Measurements from ENCODE around the gene DENND6B. TPM values are rescaled to one million over a fixed set of nuclear protein-coding genes. Genes with fewer than 3 reads are reported as not detected.
"Not testable (repeated sequence)": the region's sequence is repeated elsewhere in the genome, so short reads cannot be mapped to it uniquely, and the experiment has no call there.

Gene DENND6B
- total RNA-seq, 1 donor from 2014 or later, result 1.4 TPM

DNA sequence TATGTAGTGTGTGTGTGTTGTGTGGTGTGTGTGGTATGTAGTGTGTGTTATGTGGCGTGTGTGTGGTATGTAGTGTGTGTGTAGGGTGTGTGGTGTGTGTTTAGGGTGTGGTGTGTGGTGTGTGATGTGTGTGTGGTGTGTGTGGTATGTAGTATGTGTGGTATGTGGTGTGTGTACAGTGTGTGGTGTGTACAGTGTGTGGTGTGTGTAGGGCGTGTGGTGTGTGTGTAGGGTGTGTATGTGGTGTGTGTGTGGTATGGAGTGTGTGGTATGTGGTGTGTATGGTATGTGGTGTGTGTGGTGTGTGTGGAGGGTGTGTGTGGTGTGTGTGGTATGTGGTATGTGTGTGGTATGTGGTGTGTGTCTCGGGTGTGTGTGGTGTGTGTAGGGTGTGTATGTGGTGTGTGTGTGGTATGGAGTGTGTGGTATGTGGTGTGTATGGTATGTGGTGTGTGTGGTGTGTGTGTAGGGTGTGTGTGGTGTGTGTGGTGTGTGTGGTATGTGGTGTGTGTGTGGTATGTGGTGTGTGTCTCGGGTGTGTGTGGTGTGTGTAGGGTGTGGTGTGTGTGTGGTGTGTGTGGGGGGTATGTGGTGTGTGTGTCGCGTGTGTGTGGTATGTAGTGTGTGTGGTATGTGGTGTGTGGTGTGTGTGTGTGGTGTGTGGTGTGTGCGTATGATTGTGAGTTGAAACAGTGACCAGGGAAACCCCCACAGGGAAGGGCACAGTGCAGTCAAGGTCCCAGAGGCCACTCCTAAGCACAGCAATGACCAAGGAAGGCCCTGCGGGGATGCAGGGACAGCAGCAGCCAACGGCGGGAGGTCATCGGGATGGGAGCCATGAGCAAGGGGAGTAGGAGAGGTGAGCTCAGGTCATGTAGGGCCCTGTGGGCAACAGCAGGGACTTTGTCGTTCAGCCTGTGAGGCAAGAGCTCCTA lies 13.4 kb upstream of the DENND6B start:
- no peak for DNase-seq (ENCODE audit: low spot score)

- no peak for DNase-seq (ENCODE audit: low spot score)
Observed at GRCh38 chr22:50338860-50339462, 12.1 kb upstream of the DENND6B start.

- no peak for DNase-seq (ENCODE audit: low spot score)
Observed at GRCh38 chr22:50338042-50338573, 11.3 kb upstream of the DENND6B start.

GRCh38 chr22:50337262-50338041 lies 10.6 kb upstream of the DENND6B start:
- no peak for DNase-seq (ENCODE audit: low spot score)

GRCh38 chr22:50334433-50334832 lies 7.6 kb upstream of the DENND6B start:
- not testable (repeated sequence) for DNase-seq (ENCODE audit: low spot score)

DNA sequence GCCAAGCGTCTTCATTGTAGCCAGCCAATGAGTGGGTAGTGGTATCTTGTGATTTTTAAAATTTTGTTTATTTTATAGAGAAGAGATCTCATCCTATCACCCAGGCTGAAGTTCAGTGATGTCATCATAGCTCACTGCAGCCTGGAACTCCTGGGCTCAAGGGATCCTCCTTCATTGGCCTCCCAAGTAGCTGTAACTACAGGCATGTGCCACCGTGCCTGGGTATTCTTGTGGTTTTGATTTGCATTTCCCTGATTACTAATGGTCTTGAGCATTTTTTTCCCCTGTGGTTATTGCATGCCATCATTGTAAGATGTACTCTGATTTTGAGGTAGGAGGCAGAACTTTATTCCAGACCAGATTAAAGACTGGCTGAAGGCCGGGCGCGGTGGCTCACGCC lies 2.4 kb upstream of the DENND6B start:
- no peak for DNase-seq (ENCODE audit: low spot score)

GRCh38 chr22:50327711-50328019 lies 853 bp upstream of the DENND6B start:
- DNase-seq (ENCODE audit: low spot score), result no peak

GRCh38 chr22:50326225-50326955 lies 422 bp downstream of the DENND6B start:
- DNase-seq (ENCODE audit: low spot score), result no peak

DNA sequence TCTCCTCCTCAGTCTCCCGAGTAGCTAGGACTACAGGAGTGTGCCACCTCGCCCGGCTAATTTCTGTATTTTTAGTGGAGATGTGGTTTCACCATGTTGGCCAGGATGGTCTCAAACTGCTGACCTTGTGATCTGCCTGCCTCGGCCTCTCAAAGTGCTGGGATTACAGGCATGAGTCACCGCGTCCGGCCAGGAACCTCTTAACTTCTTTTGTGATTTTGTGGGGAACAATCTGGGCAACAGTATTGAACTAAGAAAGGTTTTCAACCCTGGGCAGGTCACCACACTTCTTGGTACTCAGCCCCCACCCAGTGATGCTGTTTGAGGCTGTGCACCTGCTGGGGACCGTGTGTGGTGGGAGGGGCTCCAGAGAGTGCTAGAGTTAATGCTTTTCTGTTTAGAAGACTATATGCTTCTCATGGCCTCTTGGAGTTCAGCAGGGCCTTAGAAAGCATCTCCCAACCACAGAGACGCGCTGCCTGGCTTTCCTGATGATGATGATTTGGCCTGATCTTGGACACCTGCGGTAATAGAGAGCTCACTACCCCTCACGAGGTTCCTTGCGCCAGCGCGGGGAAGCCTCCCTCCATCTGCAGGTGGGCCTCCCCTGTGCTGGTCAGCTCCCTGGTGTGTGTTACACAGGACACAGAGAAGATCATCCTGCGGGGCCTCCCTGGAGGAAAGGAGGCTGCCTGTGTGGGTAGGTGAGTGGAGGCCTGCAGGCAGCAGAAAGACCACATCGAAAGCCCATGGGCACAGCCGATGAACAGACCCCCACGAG lies 1.2 kb downstream of the DENND6B start:
- DNase-seq (ENCODE audit: low spot score), result no peak

DNA sequence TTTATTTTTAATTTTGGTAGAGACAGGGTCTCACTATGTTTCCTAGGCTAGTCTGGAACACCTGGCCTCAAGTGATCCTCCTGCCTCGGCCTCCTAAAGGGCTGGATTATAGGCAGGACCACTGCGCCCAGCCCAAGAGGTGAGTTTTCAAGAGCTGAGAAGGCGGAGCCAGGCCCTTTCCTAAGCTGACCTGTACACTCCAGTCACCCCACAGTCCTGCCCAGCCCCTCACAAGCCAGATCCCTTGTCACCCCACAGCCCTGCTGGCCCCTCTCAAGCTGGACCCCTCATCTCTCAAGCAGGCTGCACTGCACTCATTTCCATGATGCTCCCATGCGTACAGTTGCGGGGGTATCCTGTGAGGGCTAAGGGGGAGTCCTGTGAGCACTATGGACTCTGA lies 2.9 kb downstream of the DENND6B start:
- no peak for DNase-seq (ENCODE audit: low spot score)

GRCh38 chr22:50322382-50323104 lies 4.3 kb downstream of the DENND6B start:
- not testable (repeated sequence) for DNase-seq (ENCODE audit: low spot score)

GRCh38 chr22:50320671-50321325 lies 6.0 kb downstream of the DENND6B start:
- no peak for DNase-seq (ENCODE audit: low spot score)

- DNase-seq (ENCODE audit: low spot score), result no peak
Observed at GRCh38 chr22:50320116-50320515, 6.7 kb downstream of the DENND6B start.

- no peak for DNase-seq (ENCODE audit: low spot score)
Observed at GRCh38 chr22:50319503-50319951, 7.3 kb downstream of the DENND6B start.

- DNase-seq (ENCODE audit: low spot score), result no peak
Observed at GRCh38 chr22:50318698-50319411, 8.0 kb downstream of the DENND6B start.

- no peak for DNase-seq (ENCODE audit: low spot score)
Observed at GRCh38 chr22:50318356-50318697, 8.5 kb downstream of the DENND6B start.

GRCh38 chr22:50317674-50318073 lies 9.1 kb downstream of the DENND6B start:
- DNase-seq (ENCODE audit: low spot score), result no peak

- DNase-seq (ENCODE audit: low spot score), result no peak
Observed at GRCh38 chr22:50317178-50317577, 9.6 kb downstream of the DENND6B start.
